Testis (tissue), 2 donors: ENCODE data around the gene MAEA.

Experiments
- POLR2A ChIP-seq: fragments of 450-650 bp; IDR thresholded peaks from one replicate; pipeline ENCODE4 v1.6.1; 2017; ENCODE audit warnings: antibody characterized with exemption, mild to moderate bottlenecking, moderate library complexity
- TF ChIP-seq, protein P1 (sequence below), 3 experiments: fragments of 450-650 bp in 2 of 3; fragments of 200-600 bp in 1 of 3; sonication (generic) in 1 of 3; IDR thresholded peaks; one replicate each; pipeline ENCODE4 v1.5.1; 2016 to 2019; ENCODE audit warnings: antibody characterized with exemption in 3 of 3, mild to moderate bottlenecking in 2 of 3, moderate library complexity in 1 of 3

DNA sequence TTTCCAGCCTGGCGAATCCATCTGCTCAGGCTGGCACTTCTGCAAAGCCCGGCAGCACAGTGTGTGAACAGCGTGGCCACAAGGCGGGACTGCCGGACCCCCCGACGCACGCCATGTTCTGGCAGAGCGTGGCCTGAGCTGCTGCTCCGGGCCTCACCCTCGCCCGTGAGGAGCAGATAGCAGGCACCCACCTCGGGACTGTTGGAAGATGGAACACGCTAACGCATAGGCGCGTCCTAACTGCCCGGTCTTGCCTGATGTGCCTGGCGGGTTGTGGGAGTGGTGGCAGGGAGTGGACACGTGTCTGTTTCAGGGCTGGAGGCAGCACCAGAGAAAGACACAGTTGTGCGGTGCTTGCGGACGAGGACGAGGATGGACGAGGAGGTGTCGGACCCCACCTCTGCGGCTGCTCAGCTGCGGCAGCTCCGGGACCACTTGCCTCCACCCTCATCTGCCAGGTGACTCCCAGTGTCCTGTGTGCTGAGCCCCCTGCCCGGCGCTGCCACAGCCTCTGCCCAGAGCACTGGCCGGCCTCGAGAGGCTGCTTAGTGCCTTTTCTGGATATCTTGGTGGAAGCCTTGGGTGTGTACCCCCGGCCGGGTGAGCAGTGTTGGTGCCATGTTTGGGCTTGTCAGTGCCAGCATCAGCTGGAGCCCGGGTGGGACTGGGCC is 85.5 kb downstream of the MAEA start:
- TF ChIP-seq, protein P1, sequence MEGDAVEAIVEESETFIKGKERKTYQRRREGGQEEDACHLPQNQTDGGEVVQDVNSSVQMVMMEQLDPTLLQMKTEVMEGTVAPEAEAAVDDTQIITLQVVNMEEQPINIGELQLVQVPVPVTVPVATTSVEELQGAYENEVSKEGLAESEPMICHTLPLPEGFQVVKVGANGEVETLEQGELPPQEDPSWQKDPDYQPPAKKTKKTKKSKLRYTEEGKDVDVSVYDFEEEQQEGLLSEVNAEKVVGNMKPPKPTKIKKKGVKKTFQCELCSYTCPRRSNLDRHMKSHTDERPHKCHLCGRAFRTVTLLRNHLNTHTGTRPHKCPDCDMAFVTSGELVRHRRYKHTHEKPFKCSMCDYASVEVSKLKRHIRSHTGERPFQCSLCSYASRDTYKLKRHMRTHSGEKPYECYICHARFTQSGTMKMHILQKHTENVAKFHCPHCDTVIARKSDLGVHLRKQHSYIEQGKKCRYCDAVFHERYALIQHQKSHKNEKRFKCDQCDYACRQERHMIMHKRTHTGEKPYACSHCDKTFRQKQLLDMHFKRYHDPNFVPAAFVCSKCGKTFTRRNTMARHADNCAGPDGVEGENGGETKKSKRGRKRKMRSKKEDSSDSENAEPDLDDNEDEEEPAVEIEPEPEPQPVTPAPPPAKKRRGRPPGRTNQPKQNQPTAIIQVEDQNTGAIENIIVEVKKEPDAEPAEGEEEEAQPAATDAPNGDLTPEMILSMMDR (IDR thresholded peaks at IDR 0.05), result no peak
- no peak for TF ChIP-seq POLR2A
